ENCODE results near the gene PLEKHA6.

The PLEKHA6 gene

DNA sequence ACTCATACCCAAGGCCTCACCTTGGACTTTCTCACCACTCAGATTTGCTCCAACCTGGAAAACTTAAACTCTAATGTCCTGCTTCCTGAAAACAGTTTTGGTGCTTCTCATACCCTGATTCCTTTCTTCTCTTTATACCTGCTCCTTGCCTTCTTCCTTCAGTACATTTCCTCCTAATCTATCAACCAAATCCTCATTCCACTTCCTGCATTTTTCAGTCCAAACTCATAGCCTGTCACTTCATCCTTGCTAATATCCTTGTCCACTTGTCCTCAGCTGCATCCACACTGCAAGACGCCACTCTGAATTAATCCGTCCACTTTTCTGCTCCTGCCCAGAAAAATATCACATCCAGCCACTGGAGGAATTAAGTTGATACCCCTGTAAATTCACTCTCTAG, 26.0 kb upstream of the PLEKHA6 start:
- Histone ChIP-seq H3K4me2 (ENCODE audit: low read depth, low read length) (no peak overlapping the region), H3K4me1 (ENCODE audit: low read length) (no peaks in the 10 kb centered on the region), H3K27ac (ENCODE audit: low read length) (no peak overlapping the region), H3K9me3 (replicated peaks; ENCODE audit: insufficient read depth, low read length) (no peaks in the 10 kb centered on the region), H3K4me3 (ENCODE audit: low read length) (no peak overlapping the region), H3K36me3 (replicated peaks; ENCODE audit: insufficient read depth, low read length) (no peaks in the 10 kb centered on the region), H3K9ac (ENCODE audit: low read length) (no peak overlapping the region), H3F3A (ENCODE audit: insufficient read depth, low read length) (no peaks in the 10 kb centered on the region), H2AFZ (ENCODE audit: low read length) (no peak overlapping the region), H3K9me2 (replicated peaks; ENCODE audit: insufficient read depth, low read length) (no peaks in the 10 kb centered on the region), H3K79me2 (ENCODE audit: low read length) (no peaks in the 10 kb centered on the region), H3K27me3 (replicated peaks; ENCODE audit: insufficient read depth, low read length) (no peaks in the 10 kb centered on the region), H4K20me1 (ENCODE audit: insufficient read depth, low read length) (no peaks in the 10 kb centered on the region)
- TF ChIP-seq, protein P1, sequence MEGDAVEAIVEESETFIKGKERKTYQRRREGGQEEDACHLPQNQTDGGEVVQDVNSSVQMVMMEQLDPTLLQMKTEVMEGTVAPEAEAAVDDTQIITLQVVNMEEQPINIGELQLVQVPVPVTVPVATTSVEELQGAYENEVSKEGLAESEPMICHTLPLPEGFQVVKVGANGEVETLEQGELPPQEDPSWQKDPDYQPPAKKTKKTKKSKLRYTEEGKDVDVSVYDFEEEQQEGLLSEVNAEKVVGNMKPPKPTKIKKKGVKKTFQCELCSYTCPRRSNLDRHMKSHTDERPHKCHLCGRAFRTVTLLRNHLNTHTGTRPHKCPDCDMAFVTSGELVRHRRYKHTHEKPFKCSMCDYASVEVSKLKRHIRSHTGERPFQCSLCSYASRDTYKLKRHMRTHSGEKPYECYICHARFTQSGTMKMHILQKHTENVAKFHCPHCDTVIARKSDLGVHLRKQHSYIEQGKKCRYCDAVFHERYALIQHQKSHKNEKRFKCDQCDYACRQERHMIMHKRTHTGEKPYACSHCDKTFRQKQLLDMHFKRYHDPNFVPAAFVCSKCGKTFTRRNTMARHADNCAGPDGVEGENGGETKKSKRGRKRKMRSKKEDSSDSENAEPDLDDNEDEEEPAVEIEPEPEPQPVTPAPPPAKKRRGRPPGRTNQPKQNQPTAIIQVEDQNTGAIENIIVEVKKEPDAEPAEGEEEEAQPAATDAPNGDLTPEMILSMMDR (IDR thresholded peaks at IDR 0.05; ENCODE audit: low read length), result no peak
- TF ChIP-seq EZH2 (optimal IDR thresholded peaks at IDR 0.05; ENCODE audit: low read depth, low read length), result no peak
- no peak for TF ChIP-seq EZH2phosphoT487 (IDR thresholded peaks at IDR 0.05; ENCODE audit: low read length)
- no peak for DNase-seq

DNA sequence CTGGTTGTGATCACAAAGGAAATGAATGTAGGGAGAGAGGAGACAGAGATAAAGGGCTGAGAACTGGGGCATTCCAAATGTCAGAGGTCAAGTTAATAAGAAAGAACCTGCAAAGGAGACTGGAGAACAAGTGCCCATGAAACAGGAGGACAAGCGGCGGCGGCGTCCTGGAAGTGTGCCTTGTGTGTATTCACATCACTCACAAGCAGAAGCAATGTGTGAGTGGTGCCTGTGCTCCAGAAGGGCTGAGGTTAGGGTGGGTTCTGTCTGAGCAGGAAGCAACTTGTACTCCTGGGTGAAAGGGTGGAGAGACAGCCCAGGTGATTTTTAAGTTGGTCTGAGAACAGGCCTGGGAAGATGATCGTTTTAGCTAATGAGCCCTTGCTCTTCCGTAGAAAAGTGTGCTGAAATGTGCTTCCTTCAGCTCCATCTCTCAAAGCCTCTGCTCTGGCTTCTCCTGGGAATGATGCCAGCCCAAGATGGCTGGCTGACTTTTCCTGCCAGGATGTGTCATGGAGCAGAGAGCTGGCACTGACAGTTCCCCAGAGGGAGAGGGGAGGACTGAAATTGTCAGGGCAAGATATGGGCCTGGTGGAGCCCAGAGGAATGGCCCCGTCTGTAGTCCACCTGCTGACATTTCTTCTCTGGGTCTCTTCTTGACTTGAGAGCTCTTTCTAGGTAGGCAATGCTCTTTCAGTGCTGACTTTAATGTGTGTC, 25.1 kb upstream of the PLEKHA6 start:
- Histone ChIP-seq H3K27ac (ENCODE audit: low read length) (no peak overlapping the region), H3K4me2 (ENCODE audit: low read depth, low read length) (no peak overlapping the region), H3K9me3 (replicated peaks; ENCODE audit: insufficient read depth, low read length) (no peaks in the 10 kb centered on the region), H3K4me1 (ENCODE audit: low read length) (no peaks in the 10 kb centered on the region), H2AFZ (ENCODE audit: low read length) (no peak overlapping the region), H3K27me3 (replicated peaks; ENCODE audit: insufficient read depth, low read length) (no peaks in the 10 kb centered on the region), H3K36me3 (replicated peaks; ENCODE audit: insufficient read depth, low read length) (no peaks in the 10 kb centered on the region), H3K4me3 (ENCODE audit: low read length) (no peak overlapping the region), H3K79me2 (ENCODE audit: low read length) (no peaks in the 10 kb centered on the region), H4K20me1 (ENCODE audit: insufficient read depth, low read length) (no peaks in the 10 kb centered on the region), H3K9me2 (replicated peaks; ENCODE audit: insufficient read depth, low read length) (no peaks in the 10 kb centered on the region), H3K9ac (ENCODE audit: low read length) (no peak overlapping the region), H3F3A (ENCODE audit: insufficient read depth, low read length) (no peaks in the 10 kb centered on the region)
- no peak for TF ChIP-seq EZH2 (optimal IDR thresholded peaks at IDR 0.05; ENCODE audit: low read depth, low read length)
- TF ChIP-seq, protein P1 (IDR thresholded peaks at IDR 0.05; ENCODE audit: low read length), result no peak
- TF ChIP-seq EZH2phosphoT487 (IDR thresholded peaks at IDR 0.05; ENCODE audit: low read length), result no peak
- no peak for DNase-seq

DNA sequence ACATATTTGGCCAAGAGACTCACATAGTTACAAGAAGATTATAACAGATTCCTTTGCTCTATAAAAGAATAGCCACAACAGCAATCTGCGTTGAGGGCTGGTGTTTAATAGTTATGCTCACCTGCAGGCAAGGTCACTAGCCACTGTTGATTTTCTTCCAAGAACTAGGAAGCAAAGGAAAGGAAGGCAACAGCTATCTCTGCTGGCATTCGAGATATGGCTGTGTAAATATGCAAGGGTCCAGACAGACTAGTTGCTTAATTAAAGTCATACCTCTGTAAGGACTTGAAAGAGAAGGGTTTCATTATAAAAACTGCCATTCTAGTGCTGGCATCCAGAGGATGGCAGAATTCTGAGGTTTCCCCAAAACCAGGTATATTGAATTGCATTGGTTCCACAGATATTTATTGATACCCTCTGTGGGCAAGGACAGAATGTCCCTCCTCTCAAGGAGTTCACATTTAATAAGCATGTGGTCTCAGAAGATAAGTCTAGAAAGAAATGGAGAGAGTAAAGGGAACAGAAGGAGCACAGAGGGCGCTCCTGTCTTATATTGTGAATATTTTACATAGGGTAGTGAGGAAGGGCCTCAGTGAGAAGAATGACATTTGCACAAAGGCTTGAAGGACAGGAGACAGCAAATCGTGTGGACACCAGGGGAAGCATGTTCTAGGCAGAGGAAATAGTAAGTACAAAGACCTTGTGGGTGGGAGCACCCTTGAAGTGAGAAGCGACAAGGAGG, 23.6 kb upstream of the PLEKHA6 start:
- Histone ChIP-seq H3K4me1 (ENCODE audit: low read length) (no peaks in the 10 kb centered on the region), H3K79me2 (ENCODE audit: low read length) (no peaks in the 10 kb centered on the region), H3K27me3 (replicated peaks; ENCODE audit: insufficient read depth, low read length) (peaks cover 9% of the 10 kb centered on the region), H3F3A (ENCODE audit: insufficient read depth, low read length) (no peaks in the 10 kb centered on the region), H3K9me3 (replicated peaks; ENCODE audit: insufficient read depth, low read length) (no peaks in the 10 kb centered on the region), H3K9me2 (replicated peaks; ENCODE audit: insufficient read depth, low read length) (no peaks in the 10 kb centered on the region), H3K4me2 (ENCODE audit: low read depth, low read length) (no peak overlapping the region), H3K4me3 (ENCODE audit: low read length) (no peak overlapping the region), H3K27ac (ENCODE audit: low read length) (no peak overlapping the region), H3K36me3 (replicated peaks; ENCODE audit: insufficient read depth, low read length) (no peaks in the 10 kb centered on the region), H4K20me1 (ENCODE audit: insufficient read depth, low read length) (no peaks in the 10 kb centered on the region), H3K9ac (ENCODE audit: low read length) (no peak overlapping the region), H2AFZ (ENCODE audit: low read length) (no peak overlapping the region)
- no peak for TF ChIP-seq EZH2phosphoT487 (IDR thresholded peaks at IDR 0.05; ENCODE audit: low read length)
- DNase-seq, result no peak

DNA sequence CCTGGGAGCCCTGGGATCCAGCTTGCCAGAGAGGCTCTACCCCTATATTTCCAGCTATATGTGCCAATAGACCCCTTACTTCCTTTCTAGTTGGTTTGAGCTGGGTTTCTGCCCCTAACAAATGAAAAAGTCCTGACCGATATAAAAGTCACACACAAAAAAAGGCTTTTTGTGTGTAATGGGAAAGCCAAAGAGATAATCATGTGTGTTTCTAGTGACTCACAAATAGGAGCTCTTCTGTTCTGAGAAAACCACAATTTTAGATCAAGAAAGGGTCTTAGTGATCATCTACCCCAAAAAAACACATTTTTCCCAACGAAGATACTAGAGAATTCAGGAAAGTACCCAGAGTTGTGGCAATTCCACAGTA, 23.0 kb upstream of the PLEKHA6 start:
- Histone ChIP-seq H3K4me1 (ENCODE audit: low read length) (no peaks in the 10 kb centered on the region), H3K4me3 (ENCODE audit: low read length) (no peak overlapping the region), H3F3A (ENCODE audit: insufficient read depth, low read length) (no peaks in the 10 kb centered on the region), H2AFZ (ENCODE audit: low read length) (no peak overlapping the region), H3K27me3 (replicated peaks; ENCODE audit: insufficient read depth, low read length) (peaks cover 16% of the 10 kb centered on the region), H4K20me1 (ENCODE audit: insufficient read depth, low read length) (no peaks in the 10 kb centered on the region), H3K79me2 (ENCODE audit: low read length) (no peaks in the 10 kb centered on the region), H3K36me3 (replicated peaks; ENCODE audit: insufficient read depth, low read length) (no peaks in the 10 kb centered on the region), H3K9me3 (replicated peaks; ENCODE audit: insufficient read depth, low read length) (no peaks in the 10 kb centered on the region), H3K4me2 (ENCODE audit: low read depth, low read length) (no peak overlapping the region), H3K27ac (ENCODE audit: low read length) (no peak overlapping the region), H3K9ac (ENCODE audit: low read length) (no peak overlapping the region), H3K9me2 (replicated peaks; ENCODE audit: insufficient read depth, low read length) (no peaks in the 10 kb centered on the region)
- TF ChIP-seq, protein P1 (IDR thresholded peaks at IDR 0.05; ENCODE audit: low read length), result no peak
- no peak for TF ChIP-seq EZH2phosphoT487 (IDR thresholded peaks at IDR 0.05; ENCODE audit: low read length)
- no peak for TF ChIP-seq EZH2 (optimal IDR thresholded peaks at IDR 0.05; ENCODE audit: low read depth, low read length)
- DNase-seq, result no peak

Data from MM.1S (cell line).